ENCODE measurements around the gene TET1.
"Not testable (repeated sequence)": the region's sequence is repeated elsewhere in the genome, so short reads cannot be mapped to it uniquely, and the experiment has no call there.

Gene TET1

GRCh38 chr10:68606918-68607317 lies 46.8 kb downstream of the TET1 start:
- DNase-seq (ENCODE audit: low read depth in 2 of 2): no peak

GRCh38 chr10:68610023-68610422 lies 49.9 kb downstream of the TET1 start:
- DNase-seq (ENCODE audit: low read depth in 2 of 2): not testable (repeated sequence)

- DNase-seq (ENCODE audit: low read depth in 2 of 2): no peak
These were observed 51.1 kb downstream of the TET1 start for GRCh38 chr10:68611227-68611626.

- not testable (repeated sequence) for DNase-seq (ENCODE audit: low read depth in 2 of 2)
These were observed 53.8 kb downstream of the TET1 start for GRCh38 chr10:68613974-68614373.

GRCh38 chr10:68617691-68618090 lies 57.6 kb downstream of the TET1 start:
- not testable (repeated sequence) for DNase-seq (ENCODE audit: low read depth in 2 of 2)

- no peak for DNase-seq (ENCODE audit: low read depth in 2 of 2)
These were observed 58.1 kb downstream of the TET1 start for GRCh38 chr10:68618234-68618633.

- DNase-seq (ENCODE audit: low read depth in 2 of 2): no peak
These were observed 59.5 kb downstream of the TET1 start for GRCh38 chr10:68619595-68619994.

- DNase-seq (ENCODE audit: low read depth in 2 of 2): no peak
These were observed 65.3 kb downstream of the TET1 start for GRCh38 chr10:68625316-68625921.

- no peak for DNase-seq (ENCODE audit: low read depth in 2 of 2)
These were observed 68.5 kb downstream of the TET1 start for GRCh38 chr10:68628576-68629127.

GRCh38 chr10:68632271-68632560 lies 72.1 kb downstream of the TET1 start:
- not testable (repeated sequence) for DNase-seq (ENCODE audit: low read depth in 2 of 2)

GRCh38 chr10:68633281-68633680 lies 73.1 kb downstream of the TET1 start:
- no peak for DNase-seq (ENCODE audit: low read depth in 2 of 2)

GRCh38 chr10:68633816-68634466 lies 73.8 kb downstream of the TET1 start:
- DNase-seq (ENCODE audit: low read depth in 2 of 2): no peak

- no peak for DNase-seq (ENCODE audit: low read depth in 2 of 2)
These were observed 76.2 kb downstream of the TET1 start for GRCh38 chr10:68636335-68636734.

GRCh38 chr10:68643550-68643949 lies 83.4 kb downstream of the TET1 start:
- not testable (repeated sequence) for DNase-seq (ENCODE audit: low read depth in 2 of 2)

- DNase-seq (ENCODE audit: low read depth in 2 of 2): no peak
These were observed 87.7 kb downstream of the TET1 start for GRCh38 chr10:68647672-68648341.

- DNase-seq (ENCODE audit: low read depth in 2 of 2): no peak
These were observed 95.5 kb downstream of the TET1 start for GRCh38 chr10:68655620-68656126.

- DNase-seq (ENCODE audit: low read depth in 2 of 2): no peak
These were observed 105.7 kb downstream of the TET1 start for GRCh38 chr10:68665841-68666240.

- no peak for DNase-seq (ENCODE audit: low read depth in 2 of 2)
These were observed 106.2 kb downstream of the TET1 start for GRCh38 chr10:68666280-68666760.

- DNase-seq (ENCODE audit: low read depth in 2 of 2): no peak
These were observed 108.1 kb downstream of the TET1 start for GRCh38 chr10:68668231-68668630.

GRCh38 chr10:68668972-68669371 lies 108.8 kb downstream of the TET1 start:
- DNase-seq (ENCODE audit: low read depth in 2 of 2): no peak

- DNase-seq (ENCODE audit: low read depth in 2 of 2): no peak
These were observed 124.3 kb downstream of the TET1 start for GRCh38 chr10:68684413-68684812.

- no peak for DNase-seq (ENCODE audit: low read depth in 2 of 2)
These were observed 135.9 kb downstream of the TET1 start for GRCh38 chr10:68696018-68696417.

GRCh38 chr10:68697106-68697505 lies 137.0 kb downstream of the TET1 start:
- no peak for DNase-seq (ENCODE audit: low read depth in 2 of 2)

Data from activated CD4-positive, alpha-beta T cell treated with anti-CD3 and anti-CD28 coated beads for 24 hours (primary cell).